ENCODE measurements around the gene VCX3B.

DNA sequence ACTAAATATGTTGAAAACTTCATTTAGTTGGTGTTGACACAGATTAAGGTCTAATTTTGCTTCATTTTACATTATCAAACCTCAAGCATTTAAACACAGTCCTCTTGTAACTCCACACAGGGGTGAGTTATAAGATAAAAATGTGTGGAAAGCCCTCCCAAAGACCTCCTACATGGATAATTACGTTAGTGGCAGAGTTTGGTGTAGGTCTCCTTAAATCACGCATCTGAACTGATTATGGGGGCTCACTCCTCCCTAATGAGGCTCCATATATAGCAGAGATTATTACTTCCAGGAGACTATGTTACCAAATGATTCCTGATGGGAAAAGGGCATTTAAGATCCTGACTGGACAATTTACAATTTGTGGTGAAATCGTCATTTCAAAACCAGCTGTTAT, 32.2 kb upstream of the VCX3B start:
- no peak for TF ChIP-seq POLR2A (IDR thresholded peaks at IDR 0.05)
- TF ChIP-seq, protein P1, sequence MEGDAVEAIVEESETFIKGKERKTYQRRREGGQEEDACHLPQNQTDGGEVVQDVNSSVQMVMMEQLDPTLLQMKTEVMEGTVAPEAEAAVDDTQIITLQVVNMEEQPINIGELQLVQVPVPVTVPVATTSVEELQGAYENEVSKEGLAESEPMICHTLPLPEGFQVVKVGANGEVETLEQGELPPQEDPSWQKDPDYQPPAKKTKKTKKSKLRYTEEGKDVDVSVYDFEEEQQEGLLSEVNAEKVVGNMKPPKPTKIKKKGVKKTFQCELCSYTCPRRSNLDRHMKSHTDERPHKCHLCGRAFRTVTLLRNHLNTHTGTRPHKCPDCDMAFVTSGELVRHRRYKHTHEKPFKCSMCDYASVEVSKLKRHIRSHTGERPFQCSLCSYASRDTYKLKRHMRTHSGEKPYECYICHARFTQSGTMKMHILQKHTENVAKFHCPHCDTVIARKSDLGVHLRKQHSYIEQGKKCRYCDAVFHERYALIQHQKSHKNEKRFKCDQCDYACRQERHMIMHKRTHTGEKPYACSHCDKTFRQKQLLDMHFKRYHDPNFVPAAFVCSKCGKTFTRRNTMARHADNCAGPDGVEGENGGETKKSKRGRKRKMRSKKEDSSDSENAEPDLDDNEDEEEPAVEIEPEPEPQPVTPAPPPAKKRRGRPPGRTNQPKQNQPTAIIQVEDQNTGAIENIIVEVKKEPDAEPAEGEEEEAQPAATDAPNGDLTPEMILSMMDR (IDR thresholded peaks at IDR 0.05): no peak

All from heart left ventricle (tissue), 13 donors.